Stimulated activated naive B cell treated with anti-CD40 and anti-IgM and Interleukin-4, amounts not matched to agents 10 μg/mL and 1 μg/mL and 100 μg/mL, for 72 hours (primary cell): Measurements from ENCODE around the gene PHETA2.
A peak's percentile ranks its signal among the peaks of the same experiment; 100 is the strongest.
"Not testable (repeated sequence)": the region's sequence is repeated elsewhere in the genome, so short reads cannot be mapped to it uniquely, and the experiment has no call there.

ENCODE experiments used
- ATAC-seq, 2 donors: fragments of 150-1000 bp; cut with Tn5 transposase; replicated peaks; 2 replicates each; pipeline ENCODE4 v1.10.0; 2021; ENCODE audit warnings: moderate library complexity in 1 of 2
- DNase-seq: peaks from one replicate; pipeline ENCODE4 v3.0.0; 2021
- H3K27ac Mint-ChIP-seq: one replicate; pipeline ENCODE4 v1.8.0; 2022; ENCODE audit warnings: mild to moderate bottlenecking, mixed read lengths
- H3K27me3 Mint-ChIP-seq, 2 donors: one replicate each; pipeline ENCODE4 v1.8.0; 2022; ENCODE audit warnings: mixed read lengths in 2 of 2
- H3K36me3 Mint-ChIP-seq, 2 donors: one replicate each; pipeline ENCODE4 v1.8.0; 2022; ENCODE audit warnings: mixed read lengths in 2 of 2, mild to moderate bottlenecking in 1 of 2
- H3K4me1 Mint-ChIP-seq, 2 donors: one replicate each; pipeline ENCODE4 v1.8.0; 2022; ENCODE audit warnings: mixed read lengths in 2 of 2, mild to moderate bottlenecking in 1 of 2
- H3K4me3 Mint-ChIP-seq, 2 donors: one replicate each; pipeline ENCODE4 v1.8.0; 2022; ENCODE audit warnings: mild to moderate bottlenecking in 2 of 2, mixed read lengths in 2 of 2, moderate library complexity in 1 of 2
- H3K9me3 Mint-ChIP-seq, 2 donors: one replicate each; pipeline ENCODE4 v1.8.0; 2022; ENCODE audit warnings: mixed read lengths in 2 of 2, mild to moderate bottlenecking in 1 of 2

PHETA2 gene

GRCh38 chr22:42076764-42077485 is 2.9 kb downstream of the PHETA2 start:
- DNase-seq (no peak), ATAC-seq (no peak)
- peaks cover 4 to 10% of the 10 kb centered on the region in 2 donors for H3K36me3 Mint-ChIP-seq
- H3K9me3 Mint-ChIP-seq = no peaks in the 10 kb centered on the region
- peaks cover 15 to 27% of the 10 kb centered on the region in 2 donors for H3K4me1 Mint-ChIP-seq
- no peaks in the 10 kb centered on the region for H3K27me3 Mint-ChIP-seq
- no peak overlapping the region for H3K27ac Mint-ChIP-seq
- H3K4me3 Mint-ChIP-seq = no peak overlapping the region

GRCh38 chr22:42077486-42078125 is 3.6 kb downstream of the PHETA2 start:
- Mint-ChIP-seq H3K4me3 (no peak overlapping the region), H3K27ac (peak overlapping the region; percentile 25), H3K4me1 (peaks cover 18 to 33% of the 10 kb centered on the region in 2 donors), H3K36me3 (peaks cover 11% of the 10 kb centered on the region in 2 donors), H3K27me3 (no peaks in the 10 kb centered on the region), H3K9me3 (no peaks in the 10 kb centered on the region)
- DNase-seq (no peak), ATAC-seq (no peak)

- peaks cover 15 to 16% of the 10 kb centered on the region in 2 donors for H3K36me3 Mint-ChIP-seq
- no peak for DNase-seq
- peak overlapping the region; percentile 99 for H3K27ac Mint-ChIP-seq
- H3K9me3 Mint-ChIP-seq = no peaks in the 10 kb centered on the region
- peak in 1 of 2 donors; percentile 4 for ATAC-seq
- no peaks in the 10 kb centered on the region for H3K27me3 Mint-ChIP-seq
- H3K4me3 Mint-ChIP-seq = peak overlapping the region; percentile 93 to 95
- H3K4me1 Mint-ChIP-seq = peaks cover 18 to 36% of the 10 kb centered on the region in 2 donors
These were observed 4.6 kb downstream of the PHETA2 start for GRCh38 chr22:42078469-42079318.

- peak; percentile 92 to 93 for ATAC-seq
- Mint-ChIP-seq H3K27ac (peak within 1 kb of the TSS; percentile 99), H3K4me3 (peak within 1 kb of the TSS; percentile 93 to 95), H3K9me3 (no peaks in the 10 kb centered on the region), H3K27me3 (no peaks in the 10 kb centered on the region), H3K4me1 (peaks cover 18 to 36% of the 10 kb centered on the region in 2 donors), H3K36me3 (peaks cover 23 to 24% of the 10 kb centered on the region in 2 donors)
- DNase-seq = peak; percentile 98
These were observed 5.5 kb downstream of the PHETA2 start, which contains the start of gene SMDT1 for GRCh38 chr22:42079319-42080251. TSS of gene SMDT1 (plus strand) at chr22:42079700. CDS start at chr22:42079769, 69 bp downstream.

GRCh38 chr22:42080287-42080686 is 6.2 kb downstream of the PHETA2 start:
- Mint-ChIP-seq H3K9me3 (no peaks in the 10 kb centered on the region), H3K27ac (peak overlapping the region; percentile 99), H3K4me3 (peak overlapping the region; percentile 93 to 95), H3K27me3 (no peaks in the 10 kb centered on the region), H3K4me1 (peaks cover 16 to 29% of the 10 kb centered on the region in 2 donors), H3K36me3 (peaks cover 23 to 30% of the 10 kb centered on the region in 2 donors)
- ATAC-seq = no peak
- DNase-seq = no peak

- H3K36me3 Mint-ChIP-seq = peaks cover 25 to 48% of the 10 kb centered on the region in 2 donors
- H3K27me3 Mint-ChIP-seq = no peaks in the 10 kb centered on the region
- H3K4me3 Mint-ChIP-seq = no peak overlapping the region
- H3K9me3 Mint-ChIP-seq = no peaks in the 10 kb centered on the region
- no peak overlapping the region for H3K27ac Mint-ChIP-seq
- peaks cover 18 to 34% of the 10 kb centered on the region in 2 donors for H3K4me1 Mint-ChIP-seq
- ATAC-seq (no peak), DNase-seq (no peak)
These were observed 9.1 kb downstream of the PHETA2 start for GRCh38 chr22:42083119-42083518.

GRCh38 chr22:42084874-42085273 is 10.8 kb downstream of the PHETA2 start:
- no peak for ATAC-seq
- H3K9me3 Mint-ChIP-seq = no peaks in the 10 kb centered on the region
- peaks cover 31 to 60% of the 10 kb centered on the region in 2 donors for H3K36me3 Mint-ChIP-seq
- H3K27ac Mint-ChIP-seq = no peak overlapping the region
- DNase-seq = no peak
- no peaks in the 10 kb centered on the region for H3K27me3 Mint-ChIP-seq
- no peak overlapping the region for H3K4me3 Mint-ChIP-seq
- peaks cover 23 to 40% of the 10 kb centered on the region in 2 donors for H3K4me1 Mint-ChIP-seq

- Mint-ChIP-seq H3K9me3 (no peaks in the 10 kb centered on the region), H3K27ac (no peak overlapping the region), H3K36me3 (peaks cover 32 to 64% of the 10 kb centered on the region in 2 donors), H3K4me1 (peaks cover 20 to 40% of the 10 kb centered on the region in 2 donors), H3K27me3 (no peaks in the 10 kb centered on the region), H3K4me3 (no peak overlapping the region)
- DNase-seq = no peak
- no peak for ATAC-seq
These were observed 12.0 kb downstream of the PHETA2 start for GRCh38 chr22:42086051-42086450.

- Mint-ChIP-seq H3K27ac (peak within 1 kb of the TSS; percentile 100), H3K4me3 (peak within 1 kb of the TSS; percentile 97 to 98), H3K27me3 (no peaks in the 10 kb centered on the region), H3K4me1 (peaks cover 13 to 34% of the 10 kb centered on the region in 2 donors), H3K36me3 (peaks cover 11 to 34% of the 10 kb centered on the region in 2 donors), H3K9me3 (no peaks in the 10 kb centered on the region)
- DNase-seq (peak; percentile 99), ATAC-seq (peak; percentile 94 to 96)
These were observed 16.8 kb downstream of the PHETA2 start, which contains the start of gene NDUFA6 for GRCh38 chr22:42090596-42091454. TSS of gene NDUFA6 (minus strand) at chr22:42090772. CDS start at chr22:42090744, 28 bp downstream.

- H3K27me3 Mint-ChIP-seq = no peaks in the 10 kb centered on the region
- peaks cover 13 to 31% of the 10 kb centered on the region in 2 donors for H3K36me3 Mint-ChIP-seq
- H3K4me1 Mint-ChIP-seq = peaks cover 12 to 34% of the 10 kb centered on the region in 2 donors
- ATAC-seq (no peak), DNase-seq (no peak)
- H3K9me3 Mint-ChIP-seq = no peaks in the 10 kb centered on the region
- H3K4me3 Mint-ChIP-seq = peak overlapping the region; percentile 97 to 98
- H3K27ac Mint-ChIP-seq = peak overlapping the region; percentile 100
These were observed 17.4 kb downstream of the PHETA2 start for GRCh38 chr22:42091455-42091782.

GRCh38 chr22:42101199-42101598 is 27.2 kb downstream of the PHETA2 start:
- no peak for ATAC-seq
- H3K4me1 Mint-ChIP-seq = no peaks in the 10 kb centered on the region
- H3K27me3 Mint-ChIP-seq = no peaks in the 10 kb centered on the region
- H3K36me3 Mint-ChIP-seq = peaks cover 25 to 42% of the 10 kb centered on the region in 2 donors
- H3K4me3 Mint-ChIP-seq = no peak overlapping the region
- H3K9me3 Mint-ChIP-seq = peaks cover 11 to 17% of the 10 kb centered on the region in 2 donors
- no peak for DNase-seq
- no peak overlapping the region for H3K27ac Mint-ChIP-seq

- DNase-seq, H3K4me1 Mint-ChIP-seq, H3K27ac Mint-ChIP-seq, H3K4me3 Mint-ChIP-seq, ATAC-seq, H3K27me3 Mint-ChIP-seq: not testable (repeated sequence)
- Mint-ChIP-seq H3K36me3 (peaks cover 17 to 48% of the 10 kb centered on the region in 2 donors), H3K9me3 (peaks cover 7 to 16% of the 10 kb centered on the region in 2 donors)
These were observed 30.3 kb downstream of the PHETA2 start for GRCh38 chr22:42104332-42104860.
